ENCODE results near the gene GPR146. TPM values are rescaled to one million over a fixed set of nuclear protein-coding genes. Genes with fewer than 3 reads are reported as not detected.

The GPR146 gene
- total RNA-seq, 3 donors from 2014 or later = 3.5 to 13.0 (median 5.7) TPM

DNA sequence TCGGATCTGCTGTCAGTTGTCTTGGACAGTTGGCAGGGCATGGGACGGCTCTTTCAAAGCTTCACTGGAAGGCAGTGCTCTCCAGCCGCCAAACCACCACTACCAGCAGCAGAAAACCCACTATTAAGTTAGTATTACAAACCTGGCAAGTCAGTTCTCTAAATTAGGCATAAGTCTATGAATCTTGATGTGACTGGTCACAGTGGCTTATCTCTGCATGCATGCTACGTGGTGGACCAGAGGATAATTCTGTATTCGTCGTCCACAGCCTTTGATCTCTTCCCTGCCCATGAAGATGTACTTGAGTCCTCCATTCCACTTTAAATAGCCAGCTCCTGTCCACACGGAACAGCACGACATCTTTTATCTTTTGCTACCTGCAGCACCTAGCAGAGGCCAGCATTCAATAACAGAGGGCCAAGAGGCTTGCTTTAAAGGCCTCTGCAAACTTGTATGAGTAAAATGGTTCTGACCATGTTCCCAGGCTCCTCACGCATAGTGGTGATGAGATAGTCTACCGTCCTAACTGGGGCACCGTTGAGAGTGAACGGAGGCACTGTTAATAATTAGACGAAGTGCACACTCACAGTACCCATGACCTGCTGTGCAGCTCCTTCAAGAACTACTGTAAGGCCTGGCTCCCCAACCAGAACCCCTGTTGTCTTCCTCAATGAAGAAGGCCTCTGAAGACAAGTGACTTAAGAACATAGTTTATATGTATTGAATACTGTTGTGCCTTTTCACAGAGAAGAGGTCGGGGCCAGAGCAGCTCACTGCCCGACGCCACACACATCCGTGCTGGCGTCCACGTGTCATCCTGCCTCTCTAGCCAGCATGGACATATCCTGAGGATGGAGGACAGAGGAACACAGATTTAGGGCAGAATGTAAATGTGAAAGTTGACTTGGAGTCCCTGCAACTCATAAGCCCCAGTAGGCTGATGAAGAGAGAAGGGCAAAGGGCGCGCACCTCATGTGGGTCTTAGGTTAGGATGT lies 1.0 kb downstream of the GPR146 start:
- H3K9me3 ChIP-seq = no peaks in the 10 kb centered on the region

DNA sequence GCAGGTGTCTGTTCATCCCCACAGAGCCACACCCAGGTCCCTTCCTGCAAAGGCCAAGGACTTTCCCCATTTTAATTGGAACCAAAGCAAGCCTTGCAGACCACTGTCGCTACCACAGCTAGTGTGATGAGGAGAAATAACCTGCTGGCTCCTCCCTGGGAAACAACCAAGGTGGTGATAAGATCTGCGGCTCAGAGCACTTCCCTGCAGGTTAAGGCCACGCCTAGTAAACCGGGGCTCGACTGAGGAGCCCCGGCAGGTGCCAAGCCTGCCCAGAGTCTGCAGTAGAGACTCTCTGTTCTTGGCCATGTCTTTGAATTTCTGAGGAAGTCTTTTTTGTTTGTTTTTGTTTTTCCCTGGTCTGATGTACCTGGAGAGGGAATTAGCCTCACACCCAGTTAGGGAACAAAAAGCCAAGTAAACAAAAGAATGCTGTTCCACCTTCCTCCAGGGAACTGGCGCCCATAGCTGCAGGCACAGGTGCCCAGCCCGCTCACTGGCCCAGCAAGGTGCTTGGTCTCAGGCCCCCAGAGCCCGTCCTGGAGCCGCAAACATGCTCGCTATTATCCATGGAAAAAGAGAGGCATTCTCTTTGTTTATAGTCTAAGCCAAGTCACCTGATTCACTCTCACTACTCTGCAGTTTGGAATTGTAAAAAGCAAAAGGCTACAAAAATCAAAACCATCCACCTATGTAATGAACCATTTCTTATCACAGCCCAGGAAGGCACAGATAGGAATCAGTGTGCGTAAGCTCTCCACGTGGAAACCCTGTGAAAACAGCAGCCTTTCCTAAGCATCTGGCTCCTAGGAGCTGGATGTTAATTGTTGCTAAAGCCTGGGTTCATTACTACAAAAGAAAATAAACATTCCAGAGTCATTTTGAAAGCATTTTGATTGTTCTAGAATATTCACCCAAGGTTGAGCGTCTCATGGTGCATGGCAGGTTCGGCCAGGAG lies 2.7 kb downstream of the GPR146 start:
- Histone ChIP-seq H3K36me3 (ENCODE audit: low read depth) (no peaks in the 10 kb centered on the region), H3K4me1 (ENCODE audit: low read depth) (peaks cover 30% of the 10 kb centered on the region), H3K4me3 (no peak overlapping the region), H3K9me3 (no peaks in the 10 kb centered on the region)
- TF ChIP-seq, protein P1, sequence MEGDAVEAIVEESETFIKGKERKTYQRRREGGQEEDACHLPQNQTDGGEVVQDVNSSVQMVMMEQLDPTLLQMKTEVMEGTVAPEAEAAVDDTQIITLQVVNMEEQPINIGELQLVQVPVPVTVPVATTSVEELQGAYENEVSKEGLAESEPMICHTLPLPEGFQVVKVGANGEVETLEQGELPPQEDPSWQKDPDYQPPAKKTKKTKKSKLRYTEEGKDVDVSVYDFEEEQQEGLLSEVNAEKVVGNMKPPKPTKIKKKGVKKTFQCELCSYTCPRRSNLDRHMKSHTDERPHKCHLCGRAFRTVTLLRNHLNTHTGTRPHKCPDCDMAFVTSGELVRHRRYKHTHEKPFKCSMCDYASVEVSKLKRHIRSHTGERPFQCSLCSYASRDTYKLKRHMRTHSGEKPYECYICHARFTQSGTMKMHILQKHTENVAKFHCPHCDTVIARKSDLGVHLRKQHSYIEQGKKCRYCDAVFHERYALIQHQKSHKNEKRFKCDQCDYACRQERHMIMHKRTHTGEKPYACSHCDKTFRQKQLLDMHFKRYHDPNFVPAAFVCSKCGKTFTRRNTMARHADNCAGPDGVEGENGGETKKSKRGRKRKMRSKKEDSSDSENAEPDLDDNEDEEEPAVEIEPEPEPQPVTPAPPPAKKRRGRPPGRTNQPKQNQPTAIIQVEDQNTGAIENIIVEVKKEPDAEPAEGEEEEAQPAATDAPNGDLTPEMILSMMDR (IDR thresholded peaks at IDR 0.05) = no peak
- intact Hi-C loops (cut with DNase I, micrococcal nuclease) = no loop called here
- peak; percentile 57 for ATAC-seq
- DNase-seq = peak; percentile 62 to 71 (median 69)

More for the DNA sequence above, 1.0 kb downstream of the GPR146 start:
- H3K36me3 ChIP-seq (ENCODE audit: low read depth) = no peaks in the 10 kb centered on the region
- ATAC-seq = no peak
- intact Hi-C loops (cut with DNase I, micrococcal nuclease) = no loop called here
- TF ChIP-seq, protein P1 (IDR thresholded peaks at IDR 0.05) = no peak
- peak overlapping the region; percentile 18 for H3K4me3 ChIP-seq
- peaks cover 30% of the 10 kb centered on the region for H3K4me1 ChIP-seq (ENCODE audit: low read depth)
- peak in 1 of 3 donors; percentile 27 for DNase-seq

- H3K4me1 ChIP-seq (ENCODE audit: low read depth) = peaks cover 20% of the 10 kb centered on the region
- DNase-seq (peak in 1 of 3 donors; percentile 49), ATAC-seq (no peak)
- no peaks in the 10 kb centered on the region for H3K36me3 ChIP-seq (ENCODE audit: low read depth)
- TF ChIP-seq, protein P1 (IDR thresholded peaks at IDR 0.05) = no peak
- no peaks in the 10 kb centered on the region for H3K9me3 ChIP-seq
- no peak overlapping the region for H3K4me3 ChIP-seq
- intact Hi-C loops (cut with DNase I, micrococcal nuclease) = no loop called here
Measured at GRCh38 chr7:1049006-1049741, 4.8 kb downstream of the GPR146 start.

DNA sequence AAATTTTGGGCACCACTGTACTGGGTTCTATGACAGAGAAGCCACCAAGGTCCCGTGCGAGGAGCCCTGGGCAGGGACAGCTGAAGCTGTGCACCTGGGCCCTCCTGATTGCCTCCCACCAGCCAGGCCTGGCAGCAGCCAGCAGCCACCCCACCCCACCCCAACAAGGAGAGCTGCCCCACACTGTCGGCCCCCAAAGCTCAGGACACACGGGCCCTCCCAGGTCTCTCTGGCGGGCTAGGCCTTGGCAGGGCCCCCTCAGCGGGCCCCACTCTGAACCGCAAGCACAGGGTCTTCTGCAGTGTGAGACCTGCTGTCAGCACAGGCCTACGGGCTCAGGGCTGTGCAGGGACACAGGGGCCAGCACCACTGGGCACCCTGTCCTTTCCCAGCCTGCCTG lies 5.5 kb downstream of the GPR146 start:
- Histone ChIP-seq H3K9me3 (no peaks in the 10 kb centered on the region), H3K4me1 (ENCODE audit: low read depth) (peaks cover 23% of the 10 kb centered on the region), H3K36me3 (ENCODE audit: low read depth) (no peaks in the 10 kb centered on the region), H3K4me3 (no peak overlapping the region)
- DNase-seq (peak in 1 of 3 donors; percentile 49), ATAC-seq (no peak)
- TF ChIP-seq, protein P1 (IDR thresholded peaks at IDR 0.05) = no peak
- intact Hi-C loops (cut with DNase I, micrococcal nuclease) = no loop called here
